Measurements from ENCODE around the gene IER5. TPM values are rescaled to one million over a fixed set of nuclear protein-coding genes. Genes with fewer than 3 reads are reported as not detected.

IER5 gene
- total and polyA plus RNA-seq, 2 of the 13 experiments (the other 11 are each of a cell fraction or from before 2014, with no cell fraction given), result 2.5 to 3.5 TPM

DNA sequence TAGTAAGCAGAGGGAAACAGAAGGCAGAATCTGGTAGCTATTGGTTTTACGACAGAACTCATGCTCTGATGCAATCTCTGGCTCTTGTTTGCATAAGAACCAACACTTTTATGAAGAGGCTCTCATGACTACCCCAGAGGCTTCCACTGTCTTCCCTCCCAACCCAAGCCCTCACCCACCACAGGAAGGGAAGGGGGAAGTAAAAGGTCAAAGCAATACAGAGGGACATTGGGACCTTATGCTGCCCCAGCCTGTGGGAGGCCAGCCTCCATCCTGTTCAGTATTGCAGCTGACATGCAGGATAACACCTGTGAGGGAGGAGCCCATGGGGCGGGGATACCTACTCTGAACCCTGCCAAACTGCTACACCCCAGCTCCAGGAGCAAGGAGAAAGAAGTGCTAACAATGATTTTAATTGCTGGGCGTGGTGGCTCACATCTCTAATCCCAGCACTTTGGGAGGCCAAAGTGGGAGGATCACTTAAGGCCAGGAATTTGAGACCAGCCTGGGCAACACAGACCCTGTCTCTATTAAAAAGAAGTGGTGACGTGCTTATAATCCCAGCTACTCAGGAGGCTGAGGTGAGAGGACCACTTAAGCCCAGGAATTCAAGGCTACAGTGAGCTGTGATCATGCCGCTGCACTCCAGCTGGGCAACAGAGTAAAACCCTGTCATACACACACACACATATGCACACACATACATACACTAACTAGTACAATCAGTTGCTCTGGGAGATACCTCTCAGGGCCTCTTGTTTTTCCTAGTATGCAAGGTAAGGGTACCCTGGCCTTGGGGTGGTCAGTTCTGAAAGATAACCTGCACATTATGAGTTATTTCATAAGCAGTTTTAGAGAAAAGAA, 45.2 kb upstream of the IER5 start:
- Histone ChIP-seq H3K27ac (ENCODE audit: extremely low read length, insufficient read depth, low read length) (peak overlapping the region; percentile 14), H3K27me3 (ENCODE audit: control insufficient read depth in 1 of 2, insufficient read depth in 2 of 2, low read length in 2 of 2) (no peaks in the 10 kb centered on the region), H3K4me1 (ENCODE audit: insufficient read depth, low read length) (peaks cover 51% of the 10 kb centered on the region), H3K9me3 (ENCODE audit: low read length) (no peaks in the 10 kb centered on the region), H3K9ac (ENCODE audit: insufficient read depth, low read depth, low read length) (no peak overlapping the region), H3K79me2 (ENCODE audit: insufficient read depth, low read length) (no peaks in the 10 kb centered on the region), H3K4me3 (replicated peaks in 1 of 3; ENCODE audit: insufficient read depth in 1 of 3, low read depth in 2 of 3, low read length in 3 of 3) (no peak overlapping the region), H3K36me3 (replicated peaks in 1 of 2; ENCODE audit: control insufficient read depth in 1 of 2, insufficient read depth in 2 of 2, low read length in 2 of 2) (no peaks in the 10 kb centered on the region), H3K4me2 (ENCODE audit: low read depth, low read length) (peak overlapping the region; percentile 42), H2AFZ (ENCODE audit: low read length) (no peak overlapping the region), H4K20me1 (ENCODE audit: insufficient read depth, low read length) (no peaks in the 10 kb centered on the region)
- peak; percentile 30 for FAIRE-seq
- in situ Hi-C loops (cut with HindIII; ENCODE audit: extremely low pct_ligation_motif_present, low pct_unique_long_range_greater_than_20kb), result loop anchor here (5.0 kb wide), 1 partner anchor 99 kb away; no protein-coding TSS in a partner anchor
- ChIA-PET CTCF (ENCODE audit: low intra/inter-chr PET ratio, low total read pairs) (no interaction called here), POLR2A (interaction anchor here (0.7 to 3.8 kb wide), 9 partner anchors 10 to 99 kb away, joined by 3 to 36 read pairs (median 7); partner anchors contain the start of genes IER5, MR1 and STX6)
- WGBS (ENCODE audit: low lambda C conversion rate), result 33% methylated on average over 4 of the region's 5 CpGs
- intact Hi-C loops (cut with micrococcal nuclease; ENCODE audit: unreplicated experiment), result no loop called here
- peak; percentile 74 for DNase-seq (ENCODE audit: low spot score)
- no TSS peak for BruUV-seq (replicated peaks)
- ATAC-seq, result peak; percentile 24
- TF ChIP-seq, protein P1, sequence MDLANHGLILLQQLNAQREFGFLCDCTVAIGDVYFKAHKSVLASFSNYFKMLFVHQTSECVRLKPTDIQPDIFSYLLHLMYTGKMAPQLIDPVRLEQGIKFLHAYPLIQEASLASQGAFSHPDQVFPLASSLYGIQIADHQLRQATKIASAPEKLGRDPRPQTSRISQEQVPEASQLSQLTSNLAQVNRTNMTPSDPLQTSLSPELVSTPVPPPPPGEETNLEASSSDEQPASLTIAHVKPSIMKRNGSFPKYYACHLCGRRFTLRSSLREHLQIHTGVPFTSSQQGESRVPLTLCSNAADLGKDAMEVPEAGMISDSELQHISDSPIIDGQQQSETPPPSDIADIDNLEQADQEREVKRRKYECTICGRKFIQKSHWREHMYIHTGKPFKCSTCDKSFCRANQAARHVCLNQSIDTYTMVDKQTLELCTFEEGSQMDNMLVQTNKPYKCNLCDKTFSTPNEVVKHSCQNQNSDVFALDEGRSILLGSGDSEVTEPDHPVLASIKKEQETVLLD (CRISPR knock-in tag; IDR thresholded peaks at IDR 0.05; ENCODE audit: low read depth), result no peak
- 0 out of 2 replicates have a peak, but pooled peaks have one; percentile 41 for TF ChIP-seq TARDBP (CRISPR knock-in tag; IDR thresholded peaks at IDR 0.05)
- TF ChIP-seq, protein P2, sequence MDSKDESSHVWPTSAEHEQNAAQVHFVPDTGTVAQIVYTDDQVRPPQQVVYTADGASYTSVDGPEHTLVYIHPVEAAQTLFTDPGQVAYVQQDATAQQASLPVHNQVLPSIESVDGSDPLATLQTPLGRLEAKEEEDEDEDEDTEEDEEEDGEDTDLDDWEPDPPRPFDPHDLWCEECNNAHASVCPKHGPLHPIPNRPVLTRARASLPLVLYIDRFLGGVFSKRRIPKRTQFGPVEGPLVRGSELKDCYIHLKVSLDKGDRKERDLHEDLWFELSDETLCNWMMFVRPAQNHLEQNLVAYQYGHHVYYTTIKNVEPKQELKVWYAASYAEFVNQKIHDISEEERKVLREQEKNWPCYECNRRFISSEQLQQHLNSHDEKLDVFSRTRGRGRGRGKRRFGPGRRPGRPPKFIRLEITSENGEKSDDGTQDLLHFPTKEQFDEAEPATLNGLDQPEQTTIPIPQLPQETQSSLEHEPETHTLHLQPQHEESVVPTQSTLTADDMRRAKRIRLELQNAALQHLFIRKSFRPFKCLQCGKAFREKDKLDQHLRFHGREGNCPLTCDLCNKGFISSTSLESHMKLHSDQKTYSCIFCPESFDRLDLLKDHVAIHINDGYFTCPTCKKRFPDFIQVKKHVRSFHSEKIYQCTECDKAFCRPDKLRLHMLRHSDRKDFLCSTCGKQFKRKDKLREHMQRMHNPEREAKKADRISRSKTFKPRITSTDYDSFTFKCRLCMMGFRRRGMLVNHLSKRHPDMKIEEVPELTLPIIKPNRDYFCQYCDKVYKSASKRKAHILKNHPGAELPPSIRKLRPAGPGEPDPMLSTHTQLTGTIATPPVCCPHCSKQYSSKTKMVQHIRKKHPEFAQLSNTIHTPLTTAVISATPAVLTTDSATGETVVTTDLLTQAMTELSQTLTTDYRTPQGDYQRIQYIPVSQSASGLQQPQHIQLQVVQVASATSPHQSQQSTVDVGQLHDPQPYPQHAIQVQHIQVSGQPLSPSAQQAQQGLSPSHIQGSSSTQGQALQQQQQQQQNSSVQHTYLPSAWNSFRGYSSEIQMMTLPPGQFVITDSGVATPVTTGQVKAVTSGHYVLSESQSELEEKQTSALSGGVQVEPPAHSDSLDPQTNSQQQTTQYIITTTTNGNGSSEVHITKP (CRISPR knock-in tag; IDR thresholded peaks at IDR 0.05; ENCODE audit: low read depth), result 0 out of 2 replicates have a peak, but pooled peaks have one; percentile 44
- TF ChIP-seq, protein P3, sequence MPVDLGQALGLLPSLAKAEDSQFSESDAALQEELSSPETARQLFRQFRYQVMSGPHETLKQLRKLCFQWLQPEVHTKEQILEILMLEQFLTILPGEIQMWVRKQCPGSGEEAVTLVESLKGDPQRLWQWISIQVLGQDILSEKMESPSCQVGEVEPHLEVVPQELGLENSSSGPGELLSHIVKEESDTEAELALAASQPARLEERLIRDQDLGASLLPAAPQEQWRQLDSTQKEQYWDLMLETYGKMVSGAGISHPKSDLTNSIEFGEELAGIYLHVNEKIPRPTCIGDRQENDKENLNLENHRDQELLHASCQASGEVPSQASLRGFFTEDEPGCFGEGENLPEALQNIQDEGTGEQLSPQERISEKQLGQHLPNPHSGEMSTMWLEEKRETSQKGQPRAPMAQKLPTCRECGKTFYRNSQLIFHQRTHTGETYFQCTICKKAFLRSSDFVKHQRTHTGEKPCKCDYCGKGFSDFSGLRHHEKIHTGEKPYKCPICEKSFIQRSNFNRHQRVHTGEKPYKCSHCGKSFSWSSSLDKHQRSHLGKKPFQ (CRISPR knock-in tag; IDR thresholded peaks at IDR 0.05; ENCODE audit: insufficient replicate concordance), result no peak
- TF ChIP-seq HIVEP1 (CRISPR knock-in tag; IDR thresholded peaks at IDR 0.05), result peak; percentile 58; the same call in 1 of the 2 replicates
- TF ChIP-seq CENPT (CRISPR knock-in tag; IDR thresholded peaks at IDR 0.05; ENCODE audit: low read depth), result no peak
- TF ChIP-seq, protein P4, sequence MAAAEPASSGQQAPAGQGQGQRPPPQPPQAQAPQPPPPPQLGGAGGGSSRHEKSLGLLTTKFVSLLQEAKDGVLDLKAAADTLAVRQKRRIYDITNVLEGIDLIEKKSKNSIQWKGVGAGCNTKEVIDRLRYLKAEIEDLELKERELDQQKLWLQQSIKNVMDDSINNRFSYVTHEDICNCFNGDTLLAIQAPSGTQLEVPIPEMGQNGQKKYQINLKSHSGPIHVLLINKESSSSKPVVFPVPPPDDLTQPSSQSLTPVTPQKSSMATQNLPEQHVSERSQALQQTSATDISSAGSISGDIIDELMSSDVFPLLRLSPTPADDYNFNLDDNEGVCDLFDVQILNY (CRISPR knock-in tag; conservative IDR thresholded peaks at IDR 0.05), result no peak
- TF ChIP-seq ZKSCAN1 (IDR thresholded peaks at IDR 0.05; ENCODE audit: low read length), result no peak
- TF ChIP-seq SMAD3 (CRISPR knock-in tag; IDR thresholded peaks at IDR 0.05), result peak; percentile 58; the same call in 1 of the 2 replicates
- no peak for TF ChIP-seq HDAC6 (IDR thresholded peaks at IDR 0.05; ENCODE audit: low read depth, low read length)
- TF ChIP-seq, protein P5, sequence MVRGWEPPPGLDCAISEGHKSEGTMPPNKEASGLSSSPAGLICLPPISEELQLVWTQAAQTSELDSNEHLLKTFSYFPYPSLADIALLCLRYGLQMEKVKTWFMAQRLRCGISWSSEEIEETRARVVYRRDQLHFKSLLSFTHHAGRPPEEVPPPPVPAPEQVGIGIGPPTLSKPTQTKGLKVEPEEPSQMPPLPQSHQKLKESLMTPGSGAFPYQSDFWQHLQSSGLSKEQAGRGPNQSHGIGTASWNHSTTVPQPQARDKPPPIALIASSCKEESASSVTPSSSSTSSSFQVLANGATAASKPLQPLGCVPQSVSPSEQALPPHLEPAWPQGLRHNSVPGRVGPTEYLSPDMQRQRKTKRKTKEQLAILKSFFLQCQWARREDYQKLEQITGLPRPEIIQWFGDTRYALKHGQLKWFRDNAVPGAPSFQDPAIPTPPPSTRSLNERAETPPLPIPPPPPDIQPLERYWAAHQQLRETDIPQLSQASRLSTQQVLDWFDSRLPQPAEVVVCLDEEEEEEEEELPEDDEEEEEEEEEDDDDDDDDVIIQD (CRISPR knock-in tag; IDR thresholded peaks at IDR 0.05; ENCODE audit: low read depth), result 0 out of 2 replicates have a peak, but pooled peaks have one; percentile 40
